Esophagus muscularis mucosa (tissue), 4 donors: Measurements from ENCODE around the gene CDS2. TPM values are rescaled to one million over a fixed set of nuclear protein-coding genes. Genes with fewer than 3 reads are reported as not detected.

Experiments
- DNase-seq: peaks from one replicate; pipeline ENCODE4 v3.0.0-alpha.2; 2017; ENCODE audit errors: extremely low spot score
- H3K27ac ChIP-seq, 4 donors: fragments of 200-600 bp; sonication (generic); replicated peaks in 1 of 4; 1 replicate in 3 of 4; 2 replicates in 1 of 4; pipeline ENCODE4 v1.5.1; 2016 to 2019; ENCODE audit warnings: mild to moderate bottlenecking in 1 of 4
- H3K27me3 ChIP-seq, 4 donors: fragments of 200-600 bp; sonication (generic); one replicate each; pipeline versions ENCODE4 v1.5.1 to v1.6.0; 2016 to 2019
- H3K36me3 ChIP-seq, 4 donors: fragments of 200-600 bp; sonication (generic); one replicate each; pipeline ENCODE4 v1.5.1; 2016 to 2019
- H3K4me1 ChIP-seq, 4 donors: fragments of 200-600 bp; sonication (generic); one replicate each; pipeline ENCODE4 v1.5.1; 2016 to 2019
- H3K4me3 ChIP-seq, 4 donors: fragments of 200-600 bp; sonication (generic); 1 replicate in 2 of 4; 2 replicates in 2 of 4; pipeline ENCODE4 v1.5.1; 2016 to 2019; ENCODE audit warnings: mild to moderate bottlenecking in 4 of 4, moderate library complexity in 1 of 4
- H3K9me3 ChIP-seq, 4 donors: fragments of 200-600 bp; sonication (generic); 1 replicate in 3 of 4; 2 replicates in 1 of 4; pipeline ENCODE4 v1.5.1; 2016 to 2019
- CTCF ChIP-seq, 3 experiments: fragments of 200-600 bp in 2 of 3; fragments of 450-650 bp in 1 of 3; sonication (generic) in 2 of 3; IDR thresholded peaks; one replicate each; pipeline ENCODE4 v1.5.1; 2017 to 2019; ENCODE audit warnings: antibody characterized with exemption in 3 of 3, mild to moderate bottlenecking in 2 of 3, moderate library complexity in 1 of 3
- EP300 ChIP-seq: sonication (generic); formaldehyde crosslinking; IDR thresholded peaks from one replicate; pipeline ENCODE4 v1.6.1; 2017; ENCODE audit warnings: antibody characterized with exemption
- POLR2A ChIP-seq: fragments of 450-650 bp; IDR thresholded peaks from one replicate; pipeline ENCODE4 v1.6.1; 2017; ENCODE audit warnings: antibody characterized with exemption, moderate library complexity, mild to moderate bottlenecking, low read depth
- POLR2AphosphoS5 ChIP-seq, 2 donors: sonication (generic); formaldehyde crosslinking; IDR thresholded peaks; one replicate each; pipeline ENCODE4 v1.6.1; 2017; ENCODE audit warnings: antibody characterized with exemption in 2 of 2
- WGBS: methylation state at CpG from one replicate; pipeline ENCODE4 v1.1.5; 2018; 5-methylcytosine and 5-hydroxymethylcytosine counted together
- intact Hi-C: fragments of 100-400 bp; cut with DNase I; formaldehyde crosslinking; loops from one replicate; pipeline ENCODE4 v1.15.1; 2023
- total RNA-seq, 4 donors: library from RNA; depleted of rRNA; stranded (reverse); fragments of >200 nt; gene quantifications; one replicate each; pipeline versions ENCODE4 v1.1.0 to v1.2.1, GENCODE V29; 2016

The CDS2 gene
- 10 to 100 TPM; 54.8 to 83.1 (median 69.7) TPM for total RNA-seq

GRCh38 chr20:5126512-5127203 lies at the start of gene CDS2:
Gene CDS2, plus strand, starts transcription at chr20:5127008. Its CDS starts 85 bp downstream, at chr20:5127093.
- H3K36me3 ChIP-seq = no peaks in the 10 kb centered on the region
- TF ChIP-seq POLR2A (peak; percentile 82), CTCF (IDR thresholded peaks at IDR 0.05) (peak; percentile 56 to 76 (median 75)), EP300 (no peak), POLR2AphosphoS5 (IDR thresholded peaks at IDR 0.05) (peak; percentile 88 to 94)
- 0% methylated on average over 18 of the region's 78 CpGs for WGBS
- peak; percentile 100 for DNase-seq
- intact Hi-C loops = loop anchor here (1.0 kb wide), 1 partner anchor 66 kb away; no protein-coding TSS in a partner anchor
- H3K9me3 ChIP-seq = no peaks in the 10 kb centered on the region
- H3K4me3 ChIP-seq = peak within 1 kb of the TSS; percentile 92 to 98 (median 96)
- peak within 1 kb of the TSS; percentile 98 to 99 (median 99) for H3K27ac ChIP-seq
- no peaks in the 10 kb centered on the region for H3K27me3 ChIP-seq
- peaks cover 41 to 50% (median 46%) of the 10 kb centered on the region in 4 donors for H3K4me1 ChIP-seq

- intact Hi-C loops = no loop called here
- H3K4me1 ChIP-seq = peaks cover 12 to 32% (median 15%) of the 10 kb centered on the region in 4 donors
- no peaks in the 10 kb centered on the region for H3K36me3 ChIP-seq
- H3K4me3 ChIP-seq = peak overlapping the region; percentile 27 to 46 (median 30)
- DNase-seq = no peak
- H3K9me3 ChIP-seq = no peaks in the 10 kb centered on the region
- TF ChIP-seq POLR2A (no peak), EP300 (no peak), POLR2AphosphoS5 (IDR thresholded peaks at IDR 0.05) (no peak), CTCF (IDR thresholded peaks at IDR 0.05) (no peak)
- no peaks in the 10 kb centered on the region for H3K27me3 ChIP-seq
- WGBS = 55% methylated on average over 4 of the region's 4 CpGs
- peak overlapping the region; percentile 43 to 68 (median 56) for H3K27ac ChIP-seq
These were observed 48.9 kb upstream of the CDS2 start for GRCh38 chr20:5077761-5078387.

- H3K27ac ChIP-seq = peak overlapping the region; percentile 43 to 68 (median 56)
- H3K4me1 ChIP-seq = peaks cover 6 to 26% (median 9%) of the 10 kb centered on the region in 4 donors
- WGBS = 42% methylated on average over 11 of the region's 11 CpGs
- intact Hi-C loops = no loop called here
- no peak for DNase-seq
- H3K36me3 ChIP-seq = no peaks in the 10 kb centered on the region
- H3K4me3 ChIP-seq = peak overlapping the region; percentile 27 to 46 (median 30)
- TF ChIP-seq POLR2A = no peak
- peak; percentile 54 to 56 for TF ChIP-seq POLR2AphosphoS5 (IDR thresholded peaks at IDR 0.05)
- H3K27me3 ChIP-seq = no peaks in the 10 kb centered on the region
- H3K9me3 ChIP-seq = no peaks in the 10 kb centered on the region
These were observed 48.3 kb upstream of the CDS2 start for GRCh38 chr20:5078399-5078958.

- peak overlapping the region in 2 of 4 donors; percentile 38 to 58 for H3K27ac ChIP-seq
- H3K36me3 ChIP-seq = peaks cover 0 to under 1% (median 0%) of the 10 kb centered on the region in 4 donors
- intact Hi-C loops = no loop called here
- peak; percentile 16 to 21 for TF ChIP-seq POLR2AphosphoS5 (IDR thresholded peaks at IDR 0.05)
- no peak for TF ChIP-seq POLR2A
- peaks cover 0 to 18% (median 3%) of the 10 kb centered on the region in 4 donors for H3K4me1 ChIP-seq
- no peak overlapping the region for H3K4me3 ChIP-seq
- no peaks in the 10 kb centered on the region for H3K9me3 ChIP-seq
- H3K27me3 ChIP-seq = no peaks in the 10 kb centered on the region
- 71% methylated on average over 9 of the region's 10 CpGs for WGBS
- no peak for DNase-seq
These were observed 46.4 kb upstream of the CDS2 start for GRCh38 chr20:5080384-5080877.

GRCh38 chr20:5085380-5085779 lies 41.4 kb upstream of the CDS2 start:
- H3K4me3 ChIP-seq = no peak overlapping the region
- no peak for DNase-seq
- intact Hi-C loops = no loop called here
- H3K4me1 ChIP-seq = peaks cover 0 to 5% (median 0%) of the 10 kb centered on the region in 4 donors
- H3K36me3 ChIP-seq = peaks cover 0 to 3% (median 0%) of the 10 kb centered on the region in 4 donors
- H3K9me3 ChIP-seq = no peaks in the 10 kb centered on the region
- 81% methylated on average over 4 of the region's 4 CpGs for WGBS
- TF ChIP-seq POLR2A = no peak
- TF ChIP-seq EP300 = no peak
- TF ChIP-seq POLR2AphosphoS5 (IDR thresholded peaks at IDR 0.05) = no peak
- TF ChIP-seq CTCF (IDR thresholded peaks at IDR 0.05) = no peak
- no peaks in the 10 kb centered on the region for H3K27me3 ChIP-seq
- peak overlapping the region in 1 of 4 donors; percentile 15 for H3K27ac ChIP-seq
